Measurements from ENCODE around the gene SLC24A4. TPM values are rescaled to one million over a fixed set of nuclear protein-coding genes. Genes with fewer than 3 reads are reported as not detected.

Gene SLC24A4
- total RNA-seq, 4 donors from 2014 or later: 6.9 to 15.1 (median 8.3) TPM

- H3K4me1 ChIP-seq: peaks cover 0 to 23% (median 11%) of the 10 kb centered on the region in 4 donors
- no peaks in the 10 kb centered on the region for H3K9me3 ChIP-seq
- H3K27me3 ChIP-seq: no peaks in the 10 kb centered on the region
- peak overlapping the region in 3 of 4 donors; percentile 35 to 80 (median 58) for H3K27ac ChIP-seq
- WGBS, 2 donors: 90 to 96% methylated on average over 3 of the region's 3 CpGs
- no peak for TF ChIP-seq CTCF (IDR thresholded peaks at IDR 0.05)
- no peak for TF ChIP-seq POLR2A (IDR thresholded peaks at IDR 0.05)
- TF ChIP-seq EP300 (IDR thresholded peaks at IDR 0.05): no peak
- no peaks in the 10 kb centered on the region for H3K36me3 ChIP-seq
- H3K4me3 ChIP-seq: no peak overlapping the region
- DNase-seq (ENCODE audit: low spot score in 2 of 2): no peak
Measured at GRCh38 chr14:92539419-92539818, 216.5 kb downstream of the SLC24A4 start.

GRCh38 chr14:92539875-92540274, 216.9 kb downstream of the SLC24A4 start:
- Histone ChIP-seq H3K9me3 (no peaks in the 10 kb centered on the region), H3K27me3 (no peaks in the 10 kb centered on the region), H3K27ac (peak overlapping the region in 3 of 4 donors; percentile 35 to 80 (median 58)), H3K4me3 (no peak overlapping the region), H3K4me1 (peaks cover 0 to 23% (median 11%) of the 10 kb centered on the region in 4 donors), H3K36me3 (no peaks in the 10 kb centered on the region)
- TF ChIP-seq POLR2A (IDR thresholded peaks at IDR 0.05) (no peak), EP300 (IDR thresholded peaks at IDR 0.05) (no peak), CTCF (IDR thresholded peaks at IDR 0.05) (no peak)
- WGBS, 2 donors: 59 to 66% methylated on average over 12 of the region's 12 CpGs
- no peak for DNase-seq (ENCODE audit: low spot score in 2 of 2)

DNA sequence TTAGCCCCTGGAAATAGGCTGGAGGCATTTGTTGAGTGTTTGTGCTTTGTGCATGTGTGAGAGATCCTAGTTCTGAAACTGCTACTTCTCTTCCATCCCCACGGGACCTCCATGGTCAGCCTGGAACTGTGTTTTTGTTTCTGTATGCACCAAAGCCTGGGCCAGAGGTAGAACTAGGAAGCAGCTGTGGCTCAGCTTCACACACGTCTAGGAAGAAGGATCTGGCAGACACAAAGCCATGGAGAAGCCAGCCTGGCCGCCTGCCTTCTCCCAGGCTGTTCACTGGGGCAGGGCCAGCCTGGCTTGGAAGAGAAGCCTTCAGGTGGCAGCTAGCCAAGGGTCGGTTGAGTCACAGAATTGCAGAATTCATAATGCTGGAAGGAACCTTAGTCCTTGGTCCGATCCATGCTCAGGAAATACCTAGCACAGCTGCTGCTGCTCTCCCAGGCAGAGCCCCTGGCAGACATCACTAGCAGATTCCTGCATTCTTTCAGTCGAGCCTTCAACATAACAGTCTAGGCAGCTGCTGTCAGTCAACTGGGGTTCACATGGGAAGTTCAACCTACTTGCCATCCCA, 217.6 kb downstream of the SLC24A4 start:
- H3K27ac ChIP-seq: peak overlapping the region in 3 of 4 donors; percentile 35 to 80 (median 58)
- TF ChIP-seq POLR2A (IDR thresholded peaks at IDR 0.05): no peak
- peak; percentile 18 to 80 for TF ChIP-seq EP300 (IDR thresholded peaks at IDR 0.05)
- no peak overlapping the region for H3K4me3 ChIP-seq
- no peaks in the 10 kb centered on the region for H3K36me3 ChIP-seq
- peak; percentile 87 to 93 for DNase-seq (ENCODE audit: low spot score in 2 of 2)
- peaks cover 0 to 23% (median 11%) of the 10 kb centered on the region in 4 donors for H3K4me1 ChIP-seq
- no peaks in the 10 kb centered on the region for H3K27me3 ChIP-seq
- H3K9me3 ChIP-seq: no peaks in the 10 kb centered on the region
- 12 to 14% methylated on average over 5 to 6 of the region's 6 CpGs for WGBS, 2 donors

- H3K4me3 ChIP-seq: no peak overlapping the region
- no peak for DNase-seq (ENCODE audit: low spot score in 2 of 2)
- no peaks in the 10 kb centered on the region for H3K27me3 ChIP-seq
- H3K4me1 ChIP-seq: peaks cover 0 to 23% (median 11%) of the 10 kb centered on the region in 4 donors
- H3K36me3 ChIP-seq: no peaks in the 10 kb centered on the region
- no peak overlapping the region for H3K27ac ChIP-seq
- H3K9me3 ChIP-seq: no peaks in the 10 kb centered on the region
- no peak for TF ChIP-seq EP300 (IDR thresholded peaks at IDR 0.05)
- TF ChIP-seq CTCF (IDR thresholded peaks at IDR 0.05): no peak
- TF ChIP-seq POLR2A (IDR thresholded peaks at IDR 0.05): no peak
- WGBS, 2 donors: 43 to 51% methylated on average over 8 of the region's 8 CpGs
Measured at GRCh38 chr14:92542766-92543554, 220.0 kb downstream of the SLC24A4 start.

DNA sequence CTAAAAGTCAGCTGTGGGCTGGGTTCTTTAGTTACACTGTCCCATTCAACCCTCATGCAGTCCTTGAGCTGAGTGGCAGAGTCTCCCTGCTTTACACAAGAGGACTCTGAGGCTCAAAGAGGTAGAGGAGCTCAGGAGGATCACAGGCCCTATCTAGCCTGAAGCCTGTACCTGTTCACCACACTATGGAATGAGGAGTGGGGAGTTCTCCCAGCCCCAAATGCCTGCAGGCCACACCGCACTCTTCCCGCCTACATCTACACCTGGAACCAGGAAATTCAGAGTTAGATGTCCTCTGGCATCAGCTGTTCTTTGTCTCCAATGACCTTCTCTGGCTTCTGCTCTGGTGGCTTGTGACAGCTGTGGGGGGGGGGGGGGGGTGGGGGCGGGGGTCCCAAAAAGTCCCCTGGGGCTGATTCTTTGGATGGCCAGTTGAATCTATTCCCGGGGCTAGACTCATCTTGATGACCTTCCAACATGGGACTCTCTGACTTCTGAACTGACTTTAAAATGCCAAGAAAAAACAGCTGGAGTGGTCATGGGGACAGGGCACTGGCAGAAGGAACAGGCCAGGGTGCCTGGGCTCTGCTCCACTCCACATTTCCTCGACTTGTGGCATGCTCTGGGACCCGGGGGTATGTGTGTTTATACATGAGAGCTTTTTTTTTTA, 221.2 kb downstream of the SLC24A4 start:
- no peak for DNase-seq (ENCODE audit: low spot score in 2 of 2)
- Histone ChIP-seq H3K36me3 (no peaks in the 10 kb centered on the region), H3K4me3 (no peak overlapping the region), H3K4me1 (peaks cover 0 to 17% (median 11%) of the 10 kb centered on the region in 4 donors), H3K27ac (no peak overlapping the region), H3K9me3 (no peaks in the 10 kb centered on the region), H3K27me3 (no peaks in the 10 kb centered on the region)
- TF ChIP-seq CTCF (IDR thresholded peaks at IDR 0.05) (no peak), POLR2A (IDR thresholded peaks at IDR 0.05) (no peak), EP300 (IDR thresholded peaks at IDR 0.05) (no peak)
- 57 to 65% methylated on average over 5 to 6 of the region's 6 CpGs for WGBS, 2 donors
